ENCODE measurements around the gene PRICKLE4. TPM values are rescaled to one million over a fixed set of nuclear protein-coding genes. Genes with fewer than 3 reads are reported as not detected.

Gene PRICKLE4
- total and polyA plus RNA-seq, 2 experiments from 2014 or later = 0.48 to 0.66 TPM

DNA sequence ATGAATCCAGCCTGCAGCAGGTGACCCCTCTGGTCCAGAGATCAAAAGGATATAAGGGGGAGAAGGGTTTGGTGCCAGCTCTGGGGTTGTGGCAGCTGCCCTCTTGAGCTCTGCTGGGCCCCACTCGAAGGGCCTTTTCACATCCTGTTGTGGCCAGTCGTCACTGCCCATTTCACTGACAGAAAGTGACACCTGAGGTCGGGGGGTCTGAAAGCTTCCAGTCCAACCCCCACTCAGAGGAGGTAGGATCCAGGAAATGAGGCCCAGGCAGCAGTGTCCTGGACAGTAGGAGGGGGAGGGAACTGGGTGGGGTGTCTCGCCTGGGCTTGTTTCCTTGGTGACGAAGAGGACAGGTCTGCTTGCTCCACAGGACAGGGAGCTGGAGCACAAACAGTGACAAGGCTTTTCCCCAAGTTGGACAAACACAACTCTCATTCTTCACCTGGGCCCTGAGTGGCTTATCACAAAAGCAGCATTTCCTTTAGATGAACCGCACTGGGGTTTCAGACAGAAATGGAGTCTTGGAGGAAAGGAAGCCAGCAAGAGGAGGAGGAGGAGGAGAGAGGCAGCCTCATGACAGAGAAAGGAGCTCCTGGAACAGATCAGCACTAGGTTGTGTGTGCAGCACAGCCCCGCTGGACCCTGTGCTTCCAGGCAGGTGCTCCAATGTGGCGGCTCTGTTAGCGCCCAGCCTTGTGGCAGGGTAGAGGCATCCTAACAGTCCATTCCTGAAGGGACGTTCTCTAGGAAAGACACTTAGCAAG, 11.9 kb upstream of the PRICKLE4 start:
- Mint-ChIP-seq H3K4me1 (peaks cover 9% of the 10 kb centered on the region), H3K36me3 (ENCODE audit: low read depth) (peaks cover 14% of the 10 kb centered on the region), H3K9me3 (no peaks in the 10 kb centered on the region), H3K4me3 (no peak overlapping the region), H3K27me3 (ENCODE audit: insufficient read depth, low read depth, poor library complexity) (peaks cover 6% of the 10 kb centered on the region), H3K27ac (peak overlapping the region; percentile 77)
- Histone ChIP-seq H2AFZ (no peak overlapping the region), H3K4me1 (ENCODE audit: insufficient read depth) (no peaks in the 10 kb centered on the region), H4K20me1 (replicated peaks; ENCODE audit: insufficient read depth) (no peaks in the 10 kb centered on the region), H3K27me3 (ENCODE audit: insufficient read depth) (no peaks in the 10 kb centered on the region), H3K4me2 (no peak overlapping the region), H3K4me3 (no peak overlapping the region), H3K36me3 (ENCODE audit: insufficient read depth) (no peaks in the 10 kb centered on the region; the same call in 1 of the 2 replicates), H3K9me2 (ENCODE audit: insufficient read depth) (no peaks in the 10 kb centered on the region), H3K27ac (ENCODE audit: low read depth) (no peak overlapping the region), H3K79me2 (replicated peaks; ENCODE audit: insufficient read depth) (no peaks in the 10 kb centered on the region), H3F3A (replicated peaks; ENCODE audit: low read depth) (no peaks in the 10 kb centered on the region)
- TF ChIP-seq STAT1 (IDR thresholded peaks at IDR 0.05; ENCODE audit: unreplicated experiment) (no peak), EZH2phosphoT487 (IDR thresholded peaks at IDR 0.05; ENCODE audit: unreplicated experiment) (no peak), NANOG (IDR thresholded peaks at IDR 0.05; ENCODE audit: borderline replicate concordance) (no peak), POLR2AphosphoS5 (IDR thresholded peaks at IDR 0.05; ENCODE audit: low read depth) (no peak), EZH2 (IDR thresholded peaks at IDR 0.05; ENCODE audit: low read depth, unreplicated experiment) (no peak)
- TF ChIP-seq, protein P1, sequence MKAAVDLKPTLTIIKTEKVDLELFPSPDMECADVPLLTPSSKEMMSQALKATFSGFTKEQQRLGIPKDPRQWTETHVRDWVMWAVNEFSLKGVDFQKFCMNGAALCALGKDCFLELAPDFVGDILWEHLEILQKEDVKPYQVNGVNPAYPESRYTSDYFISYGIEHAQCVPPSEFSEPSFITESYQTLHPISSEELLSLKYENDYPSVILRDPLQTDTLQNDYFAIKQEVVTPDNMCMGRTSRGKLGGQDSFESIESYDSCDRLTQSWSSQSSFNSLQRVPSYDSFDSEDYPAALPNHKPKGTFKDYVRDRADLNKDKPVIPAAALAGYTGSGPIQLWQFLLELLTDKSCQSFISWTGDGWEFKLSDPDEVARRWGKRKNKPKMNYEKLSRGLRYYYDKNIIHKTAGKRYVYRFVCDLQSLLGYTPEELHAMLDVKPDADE (IDR thresholded peaks at IDR 0.05) = no peak
- ATAC-seq = no peak
- no peak for DNase-seq (ENCODE audit: low spot score)

DNA sequence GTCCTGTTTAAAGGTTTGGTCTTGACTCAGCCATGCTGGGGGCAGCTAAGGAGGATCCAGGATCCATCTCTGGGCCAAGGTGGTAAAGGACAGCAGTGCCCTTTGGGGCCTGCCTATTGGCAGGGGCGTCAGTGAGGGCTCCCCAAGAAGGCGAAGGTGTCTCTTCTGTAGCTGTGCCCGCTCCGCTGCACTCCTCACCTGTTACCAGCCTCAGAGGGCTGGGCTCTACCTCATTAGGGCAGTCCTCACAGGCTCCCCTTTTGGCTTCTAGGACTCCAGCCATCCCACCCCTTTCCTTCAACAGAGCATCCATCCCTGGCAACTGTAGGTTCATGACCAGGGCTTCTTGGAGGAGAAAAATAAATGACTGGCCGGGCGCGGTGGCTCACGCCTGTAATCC, 11.2 kb upstream of the PRICKLE4 start:
- Histone ChIP-seq H4K20me1 (replicated peaks; ENCODE audit: insufficient read depth) (no peaks in the 10 kb centered on the region), H3K27me3 (ENCODE audit: insufficient read depth) (no peaks in the 10 kb centered on the region), H3K79me2 (replicated peaks; ENCODE audit: insufficient read depth) (no peaks in the 10 kb centered on the region), H3K27ac (ENCODE audit: low read depth) (no peak overlapping the region), H3K4me3 (no peak overlapping the region), H3K4me1 (ENCODE audit: insufficient read depth) (no peaks in the 10 kb centered on the region), H2AFZ (no peak overlapping the region), H3K36me3 (ENCODE audit: insufficient read depth) (no peaks in the 10 kb centered on the region; the same call in 1 of the 2 replicates), H3K4me2 (no peak overlapping the region), H3K9me2 (ENCODE audit: insufficient read depth) (no peaks in the 10 kb centered on the region), H3F3A (replicated peaks; ENCODE audit: low read depth) (no peaks in the 10 kb centered on the region)
- no peak overlapping the region for H3K4me3 Mint-ChIP-seq
- no peak overlapping the region for H3K27ac Mint-ChIP-seq
- peaks cover 17% of the 10 kb centered on the region for H3K36me3 Mint-ChIP-seq (ENCODE audit: low read depth)
- H3K27me3 Mint-ChIP-seq (ENCODE audit: insufficient read depth, low read depth, poor library complexity) = peaks cover 2% of the 10 kb centered on the region
- no peak for DNase-seq (ENCODE audit: low spot score)
- H3K9me3 Mint-ChIP-seq = no peaks in the 10 kb centered on the region
- no peak for ATAC-seq
- peaks cover 9% of the 10 kb centered on the region for H3K4me1 Mint-ChIP-seq
- TF ChIP-seq, protein P1 (IDR thresholded peaks at IDR 0.05) = no peak
- TF ChIP-seq, protein P2, sequence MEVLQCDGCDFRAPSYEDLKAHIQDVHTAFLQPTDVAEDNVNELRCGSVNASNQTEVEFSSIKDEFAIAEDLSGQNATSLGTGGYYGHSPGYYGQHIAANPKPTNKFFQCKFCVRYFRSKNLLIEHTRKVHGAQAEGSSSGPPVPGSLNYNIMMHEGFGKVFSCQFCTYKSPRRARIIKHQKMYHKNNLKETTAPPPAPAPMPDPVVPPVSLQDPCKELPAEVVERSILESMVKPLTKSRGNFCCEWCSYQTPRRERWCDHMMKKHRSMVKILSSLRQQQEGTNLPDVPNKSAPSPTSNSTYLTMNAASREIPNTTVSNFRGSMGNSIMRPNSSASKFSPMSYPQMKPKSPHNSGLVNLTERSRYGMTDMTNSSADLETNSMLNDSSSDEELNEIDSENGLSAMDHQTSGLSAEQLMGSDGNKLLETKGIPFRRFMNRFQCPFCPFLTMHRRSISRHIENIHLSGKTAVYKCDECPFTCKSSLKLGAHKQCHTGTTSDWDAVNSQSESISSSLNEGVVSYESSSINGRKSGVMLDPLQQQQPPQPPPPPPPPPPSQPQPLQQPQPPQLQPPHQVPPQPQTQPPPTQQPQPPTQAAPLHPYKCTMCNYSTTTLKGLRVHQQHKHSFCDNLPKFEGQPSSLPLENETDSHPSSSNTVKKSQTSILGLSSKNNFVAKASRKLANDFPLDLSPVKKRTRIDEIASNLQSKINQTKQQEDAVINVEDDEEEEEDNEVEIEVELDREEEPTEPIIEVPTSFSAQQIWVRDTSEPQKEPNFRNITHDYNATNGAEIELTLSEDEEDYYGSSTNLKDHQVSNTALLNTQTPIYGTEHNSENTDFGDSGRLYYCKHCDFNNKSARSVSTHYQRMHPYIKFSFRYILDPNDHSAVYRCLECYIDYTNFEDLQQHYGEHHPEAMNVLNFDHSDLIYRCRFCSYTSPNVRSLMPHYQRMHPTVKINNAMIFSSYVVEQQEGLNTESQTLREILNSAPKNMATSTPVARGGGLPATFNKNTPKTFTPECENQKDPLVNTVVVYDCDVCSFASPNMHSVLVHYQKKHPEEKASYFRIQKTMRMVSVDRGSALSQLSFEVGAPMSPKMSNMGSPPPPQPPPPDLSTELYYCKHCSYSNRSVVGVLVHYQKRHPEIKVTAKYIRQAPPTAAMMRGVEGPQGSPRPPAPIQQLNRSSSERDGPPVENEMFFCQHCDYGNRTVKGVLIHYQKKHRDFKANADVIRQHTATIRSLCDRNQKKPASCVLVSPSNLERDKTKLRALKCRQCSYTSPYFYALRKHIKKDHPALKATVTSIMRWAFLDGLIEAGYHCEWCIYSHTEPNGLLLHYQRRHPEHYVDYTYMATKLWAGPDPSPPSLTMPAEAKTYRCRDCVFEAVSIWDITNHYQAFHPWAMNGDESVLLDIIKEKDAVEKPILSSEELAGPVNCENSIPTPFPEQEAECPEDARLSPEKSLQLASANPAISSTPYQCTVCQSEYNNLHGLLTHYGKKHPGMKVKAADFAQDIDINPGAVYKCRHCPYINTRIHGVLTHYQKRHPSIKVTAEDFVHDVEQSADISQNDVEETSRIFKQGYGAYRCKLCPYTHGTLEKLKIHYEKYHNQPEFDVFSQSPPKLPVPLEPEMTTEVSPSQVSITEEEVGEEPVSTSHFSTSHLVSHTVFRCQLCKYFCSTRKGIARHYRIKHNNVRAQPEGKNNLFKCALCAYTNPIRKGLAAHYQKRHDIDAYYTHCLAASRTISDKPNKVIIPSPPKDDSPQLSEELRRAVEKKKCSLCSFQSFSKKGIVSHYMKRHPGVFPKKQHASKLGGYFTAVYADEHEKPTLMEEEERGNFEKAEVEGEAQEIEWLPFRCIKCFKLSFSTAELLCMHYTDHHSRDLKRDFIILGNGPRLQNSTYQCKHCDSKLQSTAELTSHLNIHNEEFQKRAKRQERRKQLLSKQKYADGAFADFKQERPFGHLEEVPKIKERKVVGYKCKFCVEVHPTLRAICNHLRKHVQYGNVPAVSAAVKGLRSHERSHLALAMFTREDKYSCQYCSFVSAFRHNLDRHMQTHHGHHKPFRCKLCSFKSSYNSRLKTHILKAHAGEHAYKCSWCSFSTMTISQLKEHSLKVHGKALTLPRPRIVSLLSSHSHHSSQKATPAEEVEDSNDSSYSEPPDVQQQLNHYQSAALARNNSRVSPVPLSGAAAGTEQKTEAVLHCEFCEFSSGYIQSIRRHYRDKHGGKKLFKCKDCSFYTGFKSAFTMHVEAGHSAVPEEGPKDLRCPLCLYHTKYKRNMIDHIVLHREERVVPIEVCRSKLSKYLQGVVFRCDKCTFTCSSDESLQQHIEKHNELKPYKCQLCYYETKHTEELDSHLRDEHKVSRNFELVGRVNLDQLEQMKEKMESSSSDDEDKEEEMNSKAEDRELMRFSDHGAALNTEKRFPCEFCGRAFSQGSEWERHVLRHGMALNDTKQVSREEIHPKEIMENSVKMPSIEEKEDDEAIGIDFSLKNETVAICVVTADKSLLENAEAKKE (CRISPR knock-in tag; IDR thresholded peaks at IDR 0.05) = no peak
- TF ChIP-seq CREB1 (CRISPR knock-in tag; IDR thresholded peaks at IDR 0.05; ENCODE audit: low read depth) = no peak
- TF ChIP-seq, protein P3, sequence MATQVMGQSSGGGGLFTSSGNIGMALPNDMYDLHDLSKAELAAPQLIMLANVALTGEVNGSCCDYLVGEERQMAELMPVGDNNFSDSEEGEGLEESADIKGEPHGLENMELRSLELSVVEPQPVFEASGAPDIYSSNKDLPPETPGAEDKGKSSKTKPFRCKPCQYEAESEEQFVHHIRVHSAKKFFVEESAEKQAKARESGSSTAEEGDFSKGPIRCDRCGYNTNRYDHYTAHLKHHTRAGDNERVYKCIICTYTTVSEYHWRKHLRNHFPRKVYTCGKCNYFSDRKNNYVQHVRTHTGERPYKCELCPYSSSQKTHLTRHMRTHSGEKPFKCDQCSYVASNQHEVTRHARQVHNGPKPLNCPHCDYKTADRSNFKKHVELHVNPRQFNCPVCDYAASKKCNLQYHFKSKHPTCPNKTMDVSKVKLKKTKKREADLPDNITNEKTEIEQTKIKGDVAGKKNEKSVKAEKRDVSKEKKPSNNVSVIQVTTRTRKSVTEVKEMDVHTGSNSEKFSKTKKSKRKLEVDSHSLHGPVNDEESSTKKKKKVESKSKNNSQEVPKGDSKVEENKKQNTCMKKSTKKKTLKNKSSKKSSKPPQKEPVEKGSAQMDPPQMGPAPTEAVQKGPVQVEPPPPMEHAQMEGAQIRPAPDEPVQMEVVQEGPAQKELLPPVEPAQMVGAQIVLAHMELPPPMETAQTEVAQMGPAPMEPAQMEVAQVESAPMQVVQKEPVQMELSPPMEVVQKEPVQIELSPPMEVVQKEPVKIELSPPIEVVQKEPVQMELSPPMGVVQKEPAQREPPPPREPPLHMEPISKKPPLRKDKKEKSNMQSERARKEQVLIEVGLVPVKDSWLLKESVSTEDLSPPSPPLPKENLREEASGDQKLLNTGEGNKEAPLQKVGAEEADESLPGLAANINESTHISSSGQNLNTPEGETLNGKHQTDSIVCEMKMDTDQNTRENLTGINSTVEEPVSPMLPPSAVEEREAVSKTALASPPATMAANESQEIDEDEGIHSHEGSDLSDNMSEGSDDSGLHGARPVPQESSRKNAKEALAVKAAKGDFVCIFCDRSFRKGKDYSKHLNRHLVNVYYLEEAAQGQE (IDR thresholded peaks at IDR 0.05; ENCODE audit: unreplicated experiment) = no peak
- TF ChIP-seq POLR2AphosphoS5 (IDR thresholded peaks at IDR 0.05; ENCODE audit: low read depth) = no peak

Data from GM23338 (cell line).